Measurements from ENCODE around the gene TMEM178B.

Gene TMEM178B

DNA sequence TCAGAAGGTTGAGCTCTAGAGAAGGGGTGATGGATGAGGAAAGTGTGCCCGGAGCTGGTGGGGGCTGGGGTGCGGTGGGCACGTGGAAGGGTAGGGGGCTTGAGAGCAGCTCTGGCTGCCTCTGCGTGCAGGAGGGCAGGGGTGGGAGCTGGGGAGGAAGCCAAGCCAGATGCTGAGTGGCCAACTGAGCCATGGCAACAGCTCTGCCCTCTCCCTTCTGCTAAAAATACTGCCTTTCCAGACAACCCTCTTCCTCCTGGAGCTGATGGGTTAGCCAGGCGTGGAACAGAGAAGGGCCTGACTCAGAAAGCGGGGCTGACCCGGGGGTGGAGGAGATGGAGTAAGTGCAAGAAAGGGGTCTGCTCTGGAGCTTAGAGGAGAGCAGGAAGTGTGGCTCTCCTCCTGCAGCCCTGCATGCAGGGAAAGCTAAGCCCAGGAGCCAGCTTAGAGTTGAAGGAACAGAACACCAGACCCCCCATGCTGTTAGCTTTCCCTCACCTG lies 362.8 kb downstream of the TMEM178B start:
- DNase-seq, result no peak

DNA sequence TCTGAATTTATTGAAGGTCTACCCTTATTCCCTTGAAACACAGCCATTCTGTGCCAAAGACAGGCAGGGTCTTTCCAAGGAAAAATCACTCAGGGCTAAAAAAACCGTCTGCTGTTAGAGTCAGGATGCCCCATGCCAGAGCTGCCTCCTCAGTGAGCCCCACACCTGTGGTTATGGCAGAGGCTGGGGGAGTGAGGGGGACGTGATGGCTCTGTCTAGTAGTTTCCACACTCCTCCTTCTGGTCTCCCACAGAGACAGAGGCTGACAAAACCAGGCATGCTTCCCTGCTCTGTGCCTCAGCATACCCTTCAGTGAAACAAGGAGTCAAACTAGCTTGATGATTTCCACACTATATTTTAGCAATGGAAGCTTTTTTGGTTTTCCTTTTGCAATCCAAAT lies 365.3 kb downstream of the TMEM178B start:
- no peak for DNase-seq

DNA sequence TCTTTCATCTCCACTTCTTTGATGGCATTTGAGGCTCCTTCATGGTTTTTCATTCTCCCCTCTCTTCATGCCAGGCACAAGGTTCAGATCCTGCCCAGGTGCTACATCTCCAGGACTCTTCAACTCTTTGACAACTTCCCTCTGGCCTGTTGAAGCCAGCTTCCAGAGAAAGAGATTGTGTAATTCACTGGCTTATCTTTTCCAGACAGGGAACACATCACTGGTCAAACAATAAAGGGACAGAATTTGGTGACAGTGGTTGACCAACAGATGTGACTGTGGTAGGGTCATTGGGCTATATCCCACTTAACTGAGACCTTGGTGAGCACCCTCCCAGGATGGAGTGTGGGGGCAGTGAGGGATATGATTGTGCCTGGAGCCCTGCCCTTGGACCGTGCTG lies 365.9 kb downstream of the TMEM178B start:
- DNase-seq, result no peak

DNA sequence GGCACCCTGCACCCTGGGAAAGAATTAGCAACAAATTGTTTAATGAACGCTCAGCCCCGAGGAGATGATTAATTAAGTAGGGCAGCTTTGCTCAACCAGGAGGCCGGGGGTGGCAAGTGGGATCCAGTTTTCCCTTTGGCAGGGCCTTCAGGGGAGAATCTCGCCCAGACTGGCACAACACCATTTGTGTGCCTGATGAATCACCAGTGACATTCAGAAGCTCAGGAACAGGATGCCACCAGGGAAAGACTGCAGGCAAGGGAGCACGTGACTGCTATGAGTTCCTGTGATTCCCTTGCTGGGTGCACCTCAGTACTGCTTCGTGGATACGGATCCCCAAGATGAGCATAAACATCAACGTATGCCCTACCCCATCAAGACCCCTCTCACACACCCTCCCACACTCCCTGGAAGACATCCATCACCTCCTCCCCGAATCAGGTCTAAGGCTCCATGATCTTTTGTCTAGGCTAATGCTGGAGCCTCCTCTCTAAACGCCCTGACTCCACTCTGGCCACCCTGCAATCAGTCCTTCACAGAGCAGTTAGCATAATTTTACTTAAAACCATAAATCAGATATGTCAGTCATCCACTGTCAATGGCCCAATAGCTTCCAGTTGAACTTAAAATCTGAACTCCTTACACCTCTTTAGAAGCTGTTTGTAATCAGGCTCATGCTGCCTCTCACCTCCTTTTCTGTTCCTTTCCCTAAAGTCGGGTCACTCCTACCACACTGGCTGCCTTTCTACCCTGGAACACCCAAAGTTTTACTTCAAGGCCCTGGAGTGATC lies 368.2 kb downstream of the TMEM178B start:
- no peak for DNase-seq

DNA sequence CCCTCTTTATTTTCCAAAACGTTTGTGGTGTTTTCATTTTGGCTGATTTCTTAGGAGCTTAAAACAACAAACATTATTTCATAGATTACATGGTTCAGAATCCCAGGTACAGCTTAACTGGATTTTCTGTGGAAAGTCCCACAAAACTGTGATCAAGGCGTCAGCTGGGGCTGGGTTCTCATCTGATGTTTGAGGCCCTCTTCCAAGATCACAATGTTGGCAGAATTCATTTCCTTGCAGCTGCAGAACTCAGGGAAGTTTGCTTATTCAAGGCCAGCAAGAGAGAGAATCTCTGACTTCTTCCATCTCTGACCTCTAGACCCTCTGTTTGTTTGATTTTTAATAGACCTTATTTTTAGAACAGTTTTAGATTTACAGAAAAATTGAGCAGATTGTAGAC lies 368.9 kb downstream of the TMEM178B start:
- no peak for DNase-seq

DNA sequence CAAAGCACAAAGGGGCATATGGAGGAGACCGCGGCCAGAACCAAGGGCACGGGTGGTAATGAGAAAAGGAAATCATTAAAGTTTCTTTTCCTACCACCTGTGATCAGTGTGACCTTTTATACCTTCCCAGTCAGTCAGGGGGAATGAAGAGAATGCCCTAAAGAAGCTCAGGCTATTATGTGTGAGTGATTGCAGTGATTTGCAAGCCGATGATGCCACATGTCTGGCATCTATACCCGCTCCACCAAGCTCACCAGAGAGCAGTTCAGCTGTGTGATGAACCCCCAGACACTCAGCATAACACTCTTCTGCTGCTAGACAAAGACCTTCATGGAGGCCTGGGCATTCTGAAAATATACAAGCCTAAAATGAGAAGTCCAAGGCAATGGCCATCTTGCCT lies 371.1 kb downstream of the TMEM178B start:
- no peak for DNase-seq

DNA sequence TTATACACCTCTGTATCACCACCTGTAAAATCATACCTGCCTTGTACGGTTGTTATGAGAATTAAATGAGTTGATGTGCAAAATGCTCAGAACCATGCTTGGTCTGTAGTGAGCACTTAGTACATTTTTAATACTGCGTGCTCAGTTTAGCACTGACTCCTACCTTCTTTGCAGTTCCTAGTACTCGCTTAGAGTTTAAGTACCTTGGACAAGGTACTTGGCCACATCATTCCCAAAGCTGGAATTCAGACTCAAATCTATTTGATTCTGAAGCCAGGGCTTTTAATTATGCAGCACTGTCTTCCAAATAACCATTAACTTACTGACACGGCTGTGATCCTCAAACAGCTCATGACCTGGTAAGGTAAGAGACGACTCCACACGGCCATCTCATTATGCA lies 377.4 kb downstream of the TMEM178B start:
- no peak for DNase-seq

DNA sequence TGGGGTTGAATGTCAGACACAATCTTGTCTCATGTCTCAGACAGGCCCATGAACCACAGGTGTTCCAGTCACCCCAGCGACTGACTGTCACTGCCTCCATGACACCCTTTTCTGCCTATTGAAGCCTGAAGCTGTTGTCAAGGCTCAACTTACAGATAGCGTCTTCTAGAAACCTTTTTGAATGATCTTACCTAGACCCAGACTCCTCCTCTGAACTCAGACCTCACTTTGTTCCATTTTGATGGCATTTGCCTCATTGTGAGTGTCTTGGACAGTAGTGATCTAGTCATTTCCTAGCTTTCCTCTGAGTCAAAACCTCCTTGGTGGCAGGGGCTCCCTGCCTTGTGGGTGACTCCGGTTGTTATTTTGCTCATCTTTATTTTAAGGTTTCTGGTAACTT lies 379.0 kb downstream of the TMEM178B start:
- DNase-seq, result no peak

DNA sequence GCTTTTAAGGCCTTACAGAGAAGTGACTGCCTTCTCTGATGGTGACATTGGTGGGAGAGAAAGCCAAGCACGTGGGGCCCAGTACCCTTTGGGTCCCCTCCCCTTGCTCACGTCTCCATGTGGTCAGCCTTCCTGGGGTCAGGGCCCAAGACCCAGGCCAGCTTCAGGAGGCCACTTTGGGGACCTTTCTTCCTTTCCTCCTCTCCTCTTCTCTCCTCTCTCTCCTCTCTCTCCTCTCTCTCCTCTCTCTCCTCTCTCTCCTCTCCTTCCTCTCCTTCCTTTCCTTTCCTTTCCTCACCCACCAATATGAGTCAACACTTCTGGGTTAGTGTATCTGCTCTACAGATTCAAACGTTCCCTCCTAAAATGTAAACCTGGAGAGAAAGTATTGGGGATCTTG lies 380.5 kb downstream of the TMEM178B start:
- DNase-seq, result no peak

DNA sequence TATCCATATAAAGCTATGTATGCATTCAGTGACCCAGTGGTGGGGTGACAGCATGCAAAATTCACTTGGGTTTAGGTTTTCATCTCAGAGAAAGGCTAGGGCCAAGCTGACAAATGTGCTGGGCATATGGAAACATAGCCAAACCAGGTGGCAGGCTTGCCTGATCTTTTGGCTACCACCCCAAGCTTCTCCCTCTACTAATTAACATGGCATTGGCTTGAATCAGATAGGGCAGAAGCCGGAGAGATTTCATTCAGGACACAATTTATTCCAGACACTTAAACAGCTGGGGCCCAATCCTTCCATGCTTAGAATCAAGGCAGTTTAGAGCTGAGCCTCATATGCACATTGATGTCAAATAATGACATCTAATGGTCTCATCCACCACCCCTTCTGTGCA lies 381.9 kb downstream of the TMEM178B start:
- DNase-seq, result no peak

DNA sequence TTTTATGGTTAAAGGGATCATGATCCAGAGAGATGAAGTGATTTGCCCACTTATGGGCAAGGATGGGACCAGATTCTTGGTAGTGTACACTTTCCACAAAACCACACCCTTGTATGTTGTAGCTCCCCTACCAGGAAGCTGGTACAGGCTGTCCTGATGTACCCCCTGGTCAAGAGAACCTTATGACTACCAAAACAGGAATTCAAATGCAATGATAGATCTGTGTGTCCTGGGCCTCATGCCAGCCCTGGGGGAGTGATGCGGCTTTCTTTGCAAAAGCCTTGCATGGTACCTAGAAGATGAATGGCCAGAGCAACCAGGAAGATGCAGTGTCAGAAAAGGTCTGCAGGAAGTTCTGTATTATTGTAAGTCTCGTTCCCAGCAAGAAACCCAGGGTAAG lies 382.4 kb downstream of the TMEM178B start:
- no peak for DNase-seq

DNA sequence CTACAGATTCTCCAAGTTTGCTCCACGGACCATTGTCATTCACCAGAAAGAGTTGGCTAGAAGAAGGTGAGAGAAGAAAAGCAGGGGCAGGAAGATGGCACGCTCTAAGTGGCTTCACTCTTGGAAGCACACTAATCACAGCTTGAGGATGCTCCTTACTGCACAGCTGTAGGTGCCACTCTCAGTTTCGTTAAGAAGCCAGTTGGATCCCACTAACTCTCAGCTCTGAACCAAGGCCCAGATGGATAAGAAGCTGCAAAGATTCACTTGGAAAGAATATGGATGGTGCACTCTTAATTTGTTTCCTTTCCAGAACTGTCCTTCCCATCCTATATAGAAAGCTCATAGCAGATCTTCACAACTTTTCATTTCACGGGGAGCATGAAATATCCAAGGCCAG lies 382.8 kb downstream of the TMEM178B start:
- no peak for DNase-seq

DNA sequence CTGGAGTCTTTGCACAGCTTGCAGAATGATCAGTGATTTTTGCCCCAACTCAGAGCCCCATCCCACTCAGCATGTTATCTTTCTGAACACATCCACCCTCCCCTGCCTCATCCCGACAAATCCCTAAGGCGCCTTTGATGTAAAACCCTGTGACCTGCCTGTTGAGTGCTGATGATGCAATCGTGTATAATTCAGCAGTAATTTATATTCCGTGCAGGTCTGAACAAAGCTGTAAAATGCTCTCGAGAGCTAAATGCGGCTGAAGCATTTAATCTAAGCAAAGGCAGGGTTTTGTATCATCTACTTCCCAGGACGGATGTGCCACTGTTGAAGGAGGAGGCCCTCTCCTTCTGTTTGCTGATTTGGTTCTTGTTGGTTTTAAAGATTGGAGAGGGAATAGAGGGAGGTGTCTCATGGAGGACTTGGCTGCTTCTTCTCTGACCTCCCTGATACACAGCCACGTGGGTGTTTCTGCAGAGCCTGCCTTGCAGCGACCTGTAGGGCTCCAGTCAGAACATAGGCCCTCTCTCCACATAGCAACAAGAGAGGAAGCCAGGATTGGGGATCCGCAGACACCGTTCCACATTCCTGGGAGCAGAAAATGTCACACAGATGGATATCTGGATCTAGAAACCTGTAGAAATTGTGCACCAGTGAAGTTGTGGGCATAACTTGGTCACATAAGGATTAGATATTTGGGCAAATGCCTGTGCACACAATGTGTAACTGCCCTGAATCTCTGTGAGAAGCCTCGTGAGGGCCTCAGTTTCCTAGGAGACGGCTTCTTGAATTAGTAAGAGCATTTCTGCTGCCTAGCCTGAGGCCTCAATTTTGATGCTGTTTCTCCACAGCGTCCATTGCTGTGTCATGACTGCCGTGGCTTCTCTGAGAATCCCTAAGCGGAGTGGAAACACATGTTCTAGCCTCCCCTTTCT lies 387.2 kb downstream of the TMEM178B start:
- no peak for DNase-seq

DNA sequence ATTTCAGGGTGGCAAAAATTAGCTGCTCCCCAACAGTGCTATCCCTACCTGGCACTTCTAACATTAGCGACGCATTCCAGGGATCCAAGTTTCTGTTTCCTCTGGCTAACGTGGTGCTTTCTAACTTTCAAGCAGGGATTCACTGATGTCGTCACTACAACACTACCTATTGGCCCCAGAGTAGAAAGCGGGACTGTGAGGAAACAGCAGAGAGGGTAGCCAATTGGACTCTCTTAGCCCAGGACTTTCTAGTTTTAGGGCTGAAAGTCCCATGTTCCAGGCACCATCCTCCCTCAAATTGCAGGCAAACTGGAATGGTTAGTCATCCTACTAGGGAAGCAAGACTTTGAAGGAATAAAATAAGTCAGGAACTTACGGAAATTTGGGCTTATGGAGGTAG lies 388.1 kb downstream of the TMEM178B start:
- DNase-seq, result no peak

DNA sequence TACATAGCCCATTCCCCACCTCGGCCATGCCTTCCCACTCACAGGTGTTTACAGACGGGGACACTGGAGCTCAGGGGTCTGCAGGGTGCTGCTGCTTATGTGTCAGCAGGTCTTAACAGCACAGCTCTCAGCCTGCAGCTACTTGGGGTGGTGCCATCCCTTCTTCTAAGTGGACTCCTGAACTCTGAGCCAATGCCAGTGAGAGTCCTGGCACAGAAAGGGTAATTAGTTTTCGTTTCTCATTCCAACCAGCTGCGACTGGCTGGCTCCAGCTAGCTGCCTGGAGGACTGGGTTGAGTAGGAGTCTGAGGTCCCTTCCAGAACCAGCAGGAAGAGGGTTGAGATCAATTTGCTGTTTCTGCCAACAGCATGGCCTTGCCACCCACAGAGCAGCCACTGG lies 389.1 kb downstream of the TMEM178B start:
- DNase-seq, result no peak

DNA sequence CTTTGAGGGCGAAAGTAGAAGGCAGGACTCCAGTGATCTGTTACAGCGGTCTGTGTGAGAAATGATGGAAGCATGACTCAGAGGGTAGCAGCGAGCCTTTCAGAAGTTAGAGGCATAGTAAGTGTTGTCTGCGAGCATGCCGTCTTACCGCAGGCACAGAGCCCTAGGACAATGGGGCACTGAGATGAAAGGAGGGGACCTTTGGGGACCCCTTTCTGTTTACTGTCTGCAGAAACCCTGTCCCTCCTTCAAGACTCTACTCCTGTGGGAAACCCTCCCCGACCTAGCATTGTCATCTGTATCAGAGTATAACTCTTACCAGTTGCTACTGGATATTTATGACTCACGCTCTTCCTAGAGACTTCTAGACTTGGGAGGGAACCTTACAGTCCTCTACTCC lies 390.1 kb downstream of the TMEM178B start:
- DNase-seq, result no peak

DNA sequence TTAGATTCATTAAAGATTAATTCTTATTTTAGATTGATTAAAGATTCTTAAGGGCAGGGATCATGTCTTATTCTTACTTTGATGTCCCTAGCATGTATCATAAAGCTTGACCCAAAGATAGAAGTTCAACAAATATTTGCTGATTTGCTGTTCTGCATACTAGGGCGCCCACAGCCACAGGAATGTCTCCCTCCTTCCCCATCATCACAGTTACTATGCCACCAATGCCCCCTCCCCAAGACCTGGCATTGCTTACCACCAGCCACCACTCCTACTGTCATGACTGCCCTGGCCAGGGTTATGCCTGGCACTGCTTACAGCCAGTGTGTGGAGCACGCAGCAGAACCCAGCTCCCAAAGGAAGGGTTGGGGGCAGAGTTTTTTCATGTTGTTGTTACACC lies 390.7 kb downstream of the TMEM178B start:
- no peak for DNase-seq

DNA sequence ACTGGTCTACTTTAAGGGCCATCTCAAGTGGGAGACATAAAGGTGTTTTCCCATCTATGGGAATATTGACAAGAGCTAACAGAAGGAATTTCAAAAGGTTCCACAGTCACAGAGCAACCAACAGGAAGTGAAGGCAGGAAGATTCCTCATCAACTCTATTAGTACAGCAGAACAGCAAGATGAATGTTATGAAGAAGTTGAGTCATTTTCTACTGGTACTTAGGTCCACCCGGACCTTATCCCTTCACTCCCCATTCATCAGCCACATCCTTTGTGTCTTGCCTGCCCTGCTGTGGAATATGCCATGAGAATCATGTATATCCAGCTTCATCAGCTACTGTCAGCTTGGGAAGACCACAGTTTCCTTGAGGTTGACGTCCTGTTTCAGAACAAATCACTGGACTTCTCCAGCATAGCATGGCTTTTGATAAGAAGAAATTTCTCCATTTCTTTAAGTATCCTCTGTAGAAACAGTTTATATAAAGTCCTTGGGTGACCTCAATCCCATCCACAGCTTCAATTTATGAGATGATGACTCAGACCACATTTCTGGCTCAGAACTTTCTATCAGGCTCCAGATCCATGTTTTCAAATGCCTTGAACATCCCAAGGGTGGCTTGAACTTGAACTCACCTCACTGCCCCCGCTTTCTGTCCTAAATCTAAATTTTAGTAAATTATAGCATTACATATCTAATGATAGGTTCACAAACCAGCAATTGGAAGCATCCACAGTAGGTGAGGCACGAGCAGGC lies 392.5 kb downstream of the TMEM178B start:
- no peak for DNase-seq

DNA sequence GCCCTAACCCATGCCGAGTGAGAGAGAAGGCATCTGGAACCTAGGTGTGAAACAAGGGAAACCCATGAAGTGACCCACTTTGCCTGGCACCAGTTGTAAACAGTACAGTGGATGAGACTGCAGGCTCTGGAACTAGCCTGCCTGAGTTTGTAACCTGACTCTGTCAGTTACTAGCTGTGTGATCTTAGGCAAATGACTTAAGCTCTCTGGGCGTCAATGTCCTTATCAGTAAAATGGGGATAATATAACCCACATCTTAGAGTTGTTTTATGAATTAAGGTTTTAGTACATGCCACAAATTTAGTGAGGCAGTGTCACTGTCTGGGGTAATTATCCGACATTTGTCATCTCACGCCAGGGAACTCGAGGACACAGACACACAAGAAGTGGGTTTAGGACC lies 394.5 kb downstream of the TMEM178B start:
- DNase-seq, result no peak

DNA sequence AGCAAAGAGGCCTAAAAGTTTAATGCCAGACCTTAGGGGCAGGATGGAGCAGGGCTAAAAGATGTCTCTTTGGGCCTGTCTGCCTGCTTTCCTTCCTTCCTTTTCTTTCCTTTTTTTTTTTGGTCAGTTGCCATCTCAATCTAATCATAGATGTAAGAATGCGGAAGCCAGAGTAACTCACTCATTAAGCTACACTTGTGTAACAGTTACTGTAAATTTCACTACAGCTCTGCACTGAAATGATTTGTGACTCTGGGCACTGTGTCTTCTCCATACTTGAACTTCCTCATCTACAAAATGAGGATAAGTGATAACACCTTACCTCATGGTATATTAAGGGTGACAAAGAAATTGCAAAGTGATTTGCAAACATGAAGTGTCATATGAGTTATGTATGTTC lies 401.8 kb downstream of the TMEM178B start:
- DNase-seq, result no peak

DNA sequence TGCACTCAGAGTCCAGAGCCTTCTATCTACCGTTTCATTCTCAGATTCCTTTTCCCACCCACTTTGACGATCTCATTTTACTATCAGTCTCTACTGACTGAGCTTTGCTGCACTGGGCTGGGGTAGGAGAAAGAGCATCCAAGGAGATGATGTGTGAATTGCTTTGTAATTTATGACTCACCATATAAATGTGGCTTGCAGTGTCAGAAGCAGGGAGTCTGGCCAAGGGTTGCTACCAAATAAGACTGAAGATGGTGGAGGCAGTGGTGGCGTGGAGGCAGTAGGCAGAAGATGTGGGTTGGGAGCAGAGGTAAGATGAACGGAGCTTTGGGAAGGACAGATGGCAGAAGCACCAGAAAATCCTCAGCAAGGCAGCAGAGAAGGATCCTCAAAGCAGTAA lies 404.0 kb downstream of the TMEM178B start:
- no peak for DNase-seq

DNA sequence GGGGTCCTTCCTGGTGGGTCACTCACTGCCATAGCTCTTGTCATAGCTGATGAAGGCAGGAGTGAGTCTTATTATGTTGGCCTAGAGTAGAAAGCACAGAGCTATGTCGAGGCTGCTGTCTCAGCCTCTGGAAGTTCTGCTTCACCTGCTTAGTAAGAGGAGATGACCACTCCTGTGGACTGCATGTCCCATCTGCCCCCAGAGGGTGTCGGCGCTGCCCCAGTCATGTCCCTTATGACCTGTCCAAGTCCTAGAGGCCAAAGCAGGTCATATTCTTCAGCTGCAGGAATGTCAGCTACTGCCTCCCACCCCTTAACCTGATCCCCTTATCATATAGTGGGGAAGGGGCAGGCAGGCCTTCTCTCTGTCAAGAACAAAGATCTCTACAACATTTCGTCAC lies 405.0 kb downstream of the TMEM178B start:
- DNase-seq, result no peak

DNA sequence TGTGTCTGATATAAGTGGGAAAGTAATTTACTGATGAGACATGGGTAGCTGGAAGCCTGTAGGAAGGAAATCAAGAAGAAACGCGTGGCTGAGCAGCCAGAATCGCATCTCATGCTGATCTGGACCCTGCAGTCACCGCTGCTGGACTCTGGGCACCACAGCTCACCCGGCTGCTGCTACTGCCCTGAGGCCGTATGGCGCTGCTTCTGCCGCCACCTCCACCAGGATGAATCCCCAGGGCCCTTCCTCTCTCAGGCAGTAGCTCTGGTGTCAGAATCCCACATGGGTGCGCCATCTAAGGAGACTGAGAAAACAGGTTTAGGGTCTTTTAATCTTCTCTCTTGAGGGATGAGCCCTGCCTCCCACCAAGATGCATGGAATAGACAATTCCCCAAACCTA lies 407.1 kb downstream of the TMEM178B start:
- DNase-seq, result no peak

Measured in activated CD4-positive, alpha-beta T cell treated with anti-CD3 and anti-CD28 coated beads for 1 hour (primary cell).